G401.6 (cell line): ENCODE measurements around the gene PNP.
"Not testable (repeated sequence)": the region's sequence is repeated elsewhere in the genome, so short reads cannot be mapped to it uniquely, and the experiment has no call there.

Source experiments
- FAIRE-seq: peaks from 2 replicates; lab custom pipeline; 2012; peaks lifted over from hg19 to GRCh38; lab: Jason Lieb, UNC

PNP gene

GRCh38 chr14:20469242-20469889 is at the start of gene PNP:
PNP (plus strand) TSS chr14:20469406; CDS start chr14:20469525, 119 bp downstream.
- FAIRE-seq: peak; percentile 83

GRCh38 chr14:20419419-20419818 is 49.8 kb upstream of the PNP start:
- FAIRE-seq: no peak

GRCh38 chr14:20421267-20421666 is 47.9 kb upstream of the PNP start:
- no peak for FAIRE-seq

GRCh38 chr14:20422886-20423285 is 46.3 kb upstream of the PNP start:
- no peak for FAIRE-seq

DNA sequence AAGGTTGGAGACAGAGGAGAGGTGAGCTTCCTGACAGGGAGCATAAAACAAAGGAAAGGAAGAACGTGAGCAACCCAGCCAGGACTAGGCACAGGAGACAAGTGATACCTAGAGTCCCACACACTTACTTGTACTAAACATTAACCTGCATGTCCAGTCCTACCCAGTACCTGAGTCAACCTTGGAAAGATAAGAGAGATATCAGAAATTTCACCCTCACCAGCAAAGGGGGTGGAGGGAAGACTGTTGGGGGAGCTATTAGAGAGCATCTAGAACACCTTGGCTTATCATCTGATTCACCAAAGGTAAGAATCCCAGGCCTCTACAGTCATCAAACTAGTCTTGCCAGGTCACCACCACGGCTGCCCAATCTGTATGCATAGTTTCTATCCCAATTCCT is 44.4 kb upstream of the PNP start:
- no peak for FAIRE-seq

- FAIRE-seq: no peak
Observed at GRCh38 chr14:20427231-20428009, 41.8 kb upstream of the PNP start.

DNA sequence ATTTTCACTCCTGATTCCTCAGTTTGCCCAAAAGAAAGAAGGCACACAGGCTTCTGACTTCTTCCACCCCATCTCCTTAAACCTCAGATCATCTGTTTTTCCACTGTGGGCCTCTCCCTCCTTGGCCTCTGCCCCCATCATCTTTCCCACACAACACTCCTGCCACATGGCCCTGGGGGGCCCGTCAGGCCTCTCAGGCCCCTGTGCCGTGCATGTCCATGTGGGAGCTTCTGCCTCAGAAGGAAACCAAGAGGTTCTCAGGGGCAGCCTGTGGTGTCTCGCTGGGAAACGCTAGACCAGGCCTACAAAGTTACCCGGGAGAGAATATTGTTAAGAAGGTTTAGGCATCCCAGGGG is 41.2 kb upstream of the PNP start:
- no peak for FAIRE-seq

DNA sequence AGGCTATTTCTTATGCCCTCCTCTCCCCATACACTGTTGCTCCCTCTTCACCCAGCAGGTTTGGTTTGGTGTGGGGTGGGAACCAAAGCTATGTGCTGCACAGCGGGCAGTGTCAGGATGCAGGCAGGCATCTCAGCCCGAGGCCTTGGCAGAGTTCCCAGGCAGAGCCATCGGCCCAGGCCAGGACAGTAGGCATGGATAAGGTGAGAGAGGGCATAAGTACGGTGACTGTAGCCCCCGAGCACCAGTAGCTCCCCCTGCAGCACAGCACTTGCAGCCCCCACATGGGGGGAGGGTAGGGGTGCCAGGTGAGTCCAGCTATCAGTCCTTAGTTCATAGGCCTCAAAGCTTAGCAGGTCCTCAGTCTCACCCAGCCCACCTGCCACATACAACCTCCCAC is 40.4 kb upstream of the PNP start:
- FAIRE-seq: no peak

GRCh38 chr14:20429801-20430669 is 39.2 kb upstream of the PNP start:
- FAIRE-seq: no peak

DNA sequence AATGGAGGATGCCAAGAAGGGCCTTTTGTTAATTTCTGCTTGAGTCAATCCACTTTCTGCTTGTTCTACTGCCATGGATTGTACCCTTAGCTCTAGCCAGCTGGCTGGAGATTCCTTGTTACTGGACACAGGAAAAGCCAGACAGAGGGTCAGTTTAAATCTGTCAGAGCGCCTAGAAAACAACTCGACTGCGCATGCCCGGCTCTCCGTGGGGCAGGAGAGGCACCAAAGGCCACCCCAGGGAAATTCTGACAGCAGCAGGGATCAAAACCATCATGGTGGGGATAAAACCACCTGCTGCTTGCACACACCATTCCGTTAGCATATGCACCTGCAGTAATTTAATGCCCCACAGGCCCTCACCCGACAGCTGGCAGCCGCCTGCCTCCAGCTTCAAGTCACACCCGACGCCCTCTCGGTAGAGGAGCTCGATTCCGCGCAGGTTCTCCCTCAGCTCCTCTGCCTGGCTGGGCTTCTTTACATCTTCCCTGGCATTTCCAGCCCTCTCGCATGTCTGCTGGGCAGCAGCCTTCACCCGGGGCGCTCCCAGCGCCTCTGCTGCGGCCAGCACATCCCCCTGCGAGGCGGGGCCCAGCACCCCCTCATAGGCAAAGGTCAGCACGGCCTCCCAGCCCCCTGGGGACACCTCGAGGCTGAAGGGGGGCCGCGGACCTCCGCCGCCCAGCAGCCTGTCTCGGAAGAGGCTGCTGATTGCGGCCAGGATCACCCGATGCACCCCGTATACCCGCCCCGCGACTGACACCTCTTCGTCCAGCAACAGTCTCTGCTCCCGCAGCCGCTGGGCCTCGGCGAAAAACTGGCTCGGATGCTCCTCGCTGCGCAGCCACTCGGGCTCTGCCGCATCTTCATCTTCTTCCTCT is 34.3 kb upstream of the PNP start:
- FAIRE-seq: no peak

DNA sequence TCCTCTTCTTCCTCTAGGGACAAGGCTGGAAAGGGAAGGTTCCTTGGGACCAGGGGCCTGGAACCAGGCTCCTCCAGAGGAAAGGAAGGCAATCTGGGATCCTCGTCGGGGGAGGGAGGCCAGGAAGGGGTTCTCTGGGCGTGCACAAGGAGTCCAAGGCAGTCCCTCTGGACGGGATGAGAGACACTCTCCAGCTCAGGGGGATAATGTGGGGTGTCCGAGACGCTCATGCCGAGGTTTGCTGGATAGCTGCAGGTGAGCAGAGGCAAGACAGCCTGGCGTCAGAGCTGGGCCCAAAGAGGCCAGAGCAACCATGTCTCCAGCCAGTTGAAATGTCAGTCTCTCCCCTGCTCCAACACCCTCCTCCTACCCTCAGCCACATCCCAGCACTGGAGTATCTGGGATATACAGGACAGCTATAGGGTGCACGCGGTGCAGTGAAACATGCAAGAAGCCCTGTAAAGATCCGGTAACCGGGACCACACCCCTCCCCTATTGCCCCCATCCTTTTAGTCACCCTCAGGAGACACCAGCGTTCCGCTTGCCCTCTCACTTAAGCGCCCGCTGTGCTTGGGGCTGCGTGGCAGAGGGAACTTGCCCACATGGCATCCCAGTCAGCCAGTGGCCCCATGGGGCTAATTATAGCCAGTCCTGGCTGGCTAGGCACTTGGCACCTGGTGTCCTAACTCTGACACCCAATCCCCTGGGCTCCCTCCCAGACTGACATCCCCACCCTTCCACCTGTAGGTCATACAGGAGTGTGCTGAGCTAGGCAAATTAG is 33.4 kb upstream of the PNP start, which contains the start of gene KLHL33:
KLHL33 (minus strand) TSS at position 585 of the 781 bp plus-strand sequence; CDS start at position 230, 355 bp downstream.
- no peak for FAIRE-seq

DNA sequence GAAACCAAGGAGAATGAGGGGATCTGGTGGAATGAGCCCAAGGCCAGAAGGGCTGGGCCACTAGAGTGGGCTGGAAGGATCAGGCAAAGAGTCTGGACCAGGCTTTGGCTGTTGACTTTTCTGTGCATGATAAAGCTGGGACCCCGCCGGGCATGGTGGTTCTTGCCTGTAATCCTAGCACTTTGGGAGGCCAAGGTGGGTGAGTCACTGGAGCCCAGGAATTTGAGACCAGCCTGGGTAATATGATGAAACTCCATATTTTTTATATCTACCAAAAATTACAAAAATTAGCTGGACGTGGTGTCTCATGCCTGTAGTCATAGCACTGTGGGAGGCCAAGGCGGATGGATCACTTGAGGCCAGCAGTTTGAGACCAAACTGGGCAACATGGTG is 32.8 kb upstream of the PNP start:
- FAIRE-seq: no peak

DNA sequence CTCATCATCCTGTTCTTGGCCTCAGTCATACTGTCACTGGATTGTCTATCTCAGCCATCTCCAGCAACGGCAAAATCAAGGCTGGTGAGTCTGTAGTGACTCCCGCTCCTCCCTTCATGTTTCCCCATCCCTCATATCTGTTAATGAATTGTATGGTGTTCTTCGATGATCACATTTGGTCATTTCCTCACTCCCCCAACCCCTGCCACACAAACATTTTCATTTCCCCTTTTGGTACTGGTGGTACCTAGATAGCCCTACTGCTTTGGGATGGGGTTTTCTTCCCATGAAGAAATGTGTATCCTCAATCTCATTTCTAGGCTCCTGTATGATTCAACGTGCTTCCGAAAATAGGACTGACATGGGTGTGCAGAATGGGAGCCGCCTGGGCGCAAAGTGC is 30.5 kb upstream of the PNP start:
- FAIRE-seq: no peak

DNA sequence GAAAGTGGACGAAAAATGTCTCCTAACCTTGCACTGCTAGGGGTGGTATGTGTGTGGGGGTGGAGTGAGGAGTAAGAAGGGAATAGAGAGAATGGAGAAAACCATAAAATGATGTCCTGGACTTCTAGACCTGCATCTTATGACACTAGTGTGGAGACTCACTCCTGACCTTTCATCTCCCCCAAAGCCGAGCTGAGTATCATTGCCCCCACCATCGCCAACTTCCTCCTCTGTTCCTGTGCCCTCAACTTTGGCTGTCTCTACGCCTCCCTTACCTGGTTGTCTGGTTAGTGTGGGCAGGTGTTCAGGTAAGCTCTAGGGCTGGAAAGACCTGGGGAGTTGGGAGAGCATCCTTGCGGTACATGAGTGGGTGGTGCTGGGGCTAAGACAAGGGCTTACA is 28.7 kb upstream of the PNP start:
- no peak for FAIRE-seq

DNA sequence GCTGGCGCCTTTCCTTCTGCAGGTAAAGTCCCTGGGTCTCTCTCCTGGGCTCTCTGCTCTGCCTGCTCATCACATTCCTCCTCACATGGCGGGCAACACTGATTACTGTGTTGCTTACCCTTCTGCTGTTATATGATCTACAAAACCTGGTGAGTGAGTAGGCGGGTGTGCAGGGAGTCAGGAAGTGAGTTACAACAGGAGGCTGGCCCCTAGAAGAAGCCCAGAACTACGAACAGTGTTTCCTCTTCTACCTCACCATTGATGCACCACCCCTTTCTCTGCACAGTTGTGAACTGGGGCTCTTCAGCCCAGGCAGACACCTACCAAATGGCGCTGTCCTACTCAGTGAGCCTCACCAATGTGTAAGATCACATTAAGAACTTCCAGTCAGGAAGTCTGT is 28.3 kb upstream of the PNP start:
- no peak for FAIRE-seq

DNA sequence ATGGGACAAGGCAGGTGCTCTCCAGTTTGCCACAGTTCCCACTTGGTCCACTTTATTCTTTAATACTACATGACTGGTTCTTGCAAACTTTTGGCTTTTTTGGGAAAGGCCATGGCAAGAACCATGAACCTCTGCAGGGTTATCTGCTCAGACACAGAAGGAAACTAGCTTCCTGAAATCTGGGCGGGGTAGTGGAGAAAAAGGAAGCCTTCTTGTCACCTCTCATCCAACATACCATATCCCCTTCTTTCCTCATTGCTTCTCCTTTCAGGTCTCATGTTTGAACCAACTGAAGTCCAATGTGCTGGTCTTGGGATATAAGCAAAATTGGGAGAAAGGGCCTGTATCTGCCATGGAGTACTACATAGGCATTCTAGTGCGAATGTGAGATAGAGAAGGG is 27.7 kb upstream of the PNP start:
- FAIRE-seq: no peak

DNA sequence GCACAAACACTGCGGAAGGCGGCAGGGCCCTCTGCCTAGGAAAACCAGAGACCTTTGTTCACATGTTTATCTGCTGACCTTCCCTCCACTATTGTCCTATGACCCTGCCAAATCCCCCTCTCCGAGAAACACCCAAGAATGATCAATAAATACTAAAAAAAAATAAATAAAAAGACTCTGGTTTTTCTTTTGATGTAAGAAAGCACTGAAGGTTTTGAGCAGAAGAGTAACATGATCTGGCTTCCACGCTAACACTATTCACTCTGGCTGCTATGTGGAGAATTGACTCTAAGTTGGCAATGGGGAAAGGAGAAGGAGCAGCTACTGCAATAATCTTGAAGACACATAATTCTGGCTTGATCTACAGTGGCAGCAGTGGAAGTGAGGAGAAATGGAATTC is 25.6 kb upstream of the PNP start:
- not testable (repeated sequence) for FAIRE-seq

DNA sequence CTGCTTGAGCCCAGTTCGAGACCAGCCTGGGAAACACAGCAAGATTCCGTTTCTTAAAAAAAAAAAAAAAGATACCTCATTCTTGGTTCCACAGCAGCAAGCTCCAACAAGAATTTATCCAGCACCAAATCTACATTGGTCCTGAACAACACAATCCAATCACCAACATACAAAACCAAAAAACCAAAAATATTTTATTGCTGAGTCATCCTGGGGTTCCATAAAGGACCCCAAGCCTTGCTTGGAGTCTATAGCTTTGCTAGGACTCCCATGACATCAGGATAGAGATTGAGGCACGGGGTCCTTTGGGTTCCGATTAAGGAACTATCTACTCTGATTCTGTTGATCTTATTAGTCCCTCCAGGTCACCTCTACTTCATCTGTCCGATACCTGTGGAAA is 22.3 kb upstream of the PNP start:
- FAIRE-seq: no peak

GRCh38 chr14:20452831-20453230 is 16.4 kb upstream of the PNP start:
- FAIRE-seq: not testable (repeated sequence)

DNA sequence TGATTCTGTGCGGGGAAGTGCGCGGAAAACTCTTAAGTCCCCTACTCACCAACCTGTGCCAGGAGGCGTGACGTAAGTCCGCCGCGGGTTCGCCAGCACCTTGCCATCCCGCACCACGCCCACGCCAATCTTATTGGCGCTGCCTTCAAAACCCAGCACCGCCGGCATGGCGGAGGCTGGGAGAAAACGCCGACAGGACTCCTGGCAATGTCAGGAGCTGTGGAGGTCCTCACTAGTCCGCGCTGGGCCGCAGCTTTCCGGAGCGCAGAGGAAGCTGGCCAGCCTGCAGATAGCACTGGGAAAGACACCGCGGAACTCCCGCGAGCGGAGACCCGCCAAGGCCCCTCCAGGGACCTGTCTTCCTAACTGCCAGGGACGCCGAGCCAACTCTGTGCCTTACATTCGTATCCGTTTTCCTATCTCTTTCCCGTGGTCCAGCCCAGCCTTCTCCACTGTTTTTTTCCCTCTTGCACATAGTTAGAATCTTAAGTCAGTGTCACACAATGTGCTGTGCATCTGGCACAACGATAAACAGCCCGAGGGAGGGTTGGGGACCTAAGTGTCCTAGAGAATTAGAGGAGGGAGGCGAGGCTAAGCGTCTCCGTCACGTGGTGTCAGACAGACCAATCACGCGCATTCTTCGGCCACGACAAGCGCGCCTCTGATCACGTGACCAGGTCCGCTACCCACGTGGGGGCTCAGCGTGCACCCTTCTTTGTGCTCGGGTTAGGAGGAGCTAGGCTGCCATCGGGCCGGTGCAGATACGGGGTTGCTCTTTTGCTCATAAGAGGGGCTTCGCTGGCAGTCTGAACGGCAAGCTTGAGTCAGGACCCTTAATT is 14.5 kb upstream of the PNP start, which contains the start of the genes APEX1 and OSGEP:
APEX1 (plus strand) TSS at position 711 of the 839 bp plus-strand sequence. CDS start 420 bp downstream, outside the sequence.
OSGEP (minus strand) TSS at position 297 of the 839 bp plus-strand sequence; CDS start at position 168, 129 bp downstream.
- peak; percentile 97 for FAIRE-seq
